ENCODE data around the gene LRRC7.

Gene LRRC7

DNA sequence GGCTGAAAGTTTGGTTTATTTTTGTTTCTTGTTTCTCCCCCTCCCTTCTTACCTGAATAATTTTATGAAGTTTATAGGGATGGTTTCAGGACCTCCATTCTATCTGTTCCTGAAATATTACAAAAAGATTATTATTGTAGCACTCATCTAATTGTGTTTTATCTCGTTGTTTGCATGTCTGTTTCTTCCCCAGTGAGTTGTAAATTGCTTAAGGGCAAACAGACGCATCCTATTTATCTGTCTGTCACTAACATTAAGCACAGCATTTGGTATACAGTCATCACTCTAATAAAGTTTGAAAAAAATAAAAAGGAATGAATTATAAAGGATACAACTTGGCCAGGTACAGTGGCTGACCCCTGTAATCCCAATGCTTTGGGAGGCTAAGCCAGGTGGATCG is 123.5 kb downstream of the LRRC7 start:
- TF ChIP-seq, protein P1, sequence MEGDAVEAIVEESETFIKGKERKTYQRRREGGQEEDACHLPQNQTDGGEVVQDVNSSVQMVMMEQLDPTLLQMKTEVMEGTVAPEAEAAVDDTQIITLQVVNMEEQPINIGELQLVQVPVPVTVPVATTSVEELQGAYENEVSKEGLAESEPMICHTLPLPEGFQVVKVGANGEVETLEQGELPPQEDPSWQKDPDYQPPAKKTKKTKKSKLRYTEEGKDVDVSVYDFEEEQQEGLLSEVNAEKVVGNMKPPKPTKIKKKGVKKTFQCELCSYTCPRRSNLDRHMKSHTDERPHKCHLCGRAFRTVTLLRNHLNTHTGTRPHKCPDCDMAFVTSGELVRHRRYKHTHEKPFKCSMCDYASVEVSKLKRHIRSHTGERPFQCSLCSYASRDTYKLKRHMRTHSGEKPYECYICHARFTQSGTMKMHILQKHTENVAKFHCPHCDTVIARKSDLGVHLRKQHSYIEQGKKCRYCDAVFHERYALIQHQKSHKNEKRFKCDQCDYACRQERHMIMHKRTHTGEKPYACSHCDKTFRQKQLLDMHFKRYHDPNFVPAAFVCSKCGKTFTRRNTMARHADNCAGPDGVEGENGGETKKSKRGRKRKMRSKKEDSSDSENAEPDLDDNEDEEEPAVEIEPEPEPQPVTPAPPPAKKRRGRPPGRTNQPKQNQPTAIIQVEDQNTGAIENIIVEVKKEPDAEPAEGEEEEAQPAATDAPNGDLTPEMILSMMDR (conservative IDR thresholded peaks at IDR 0.05): no peak
- no peak overlapping the region for H3K27ac ChIP-seq

DNA sequence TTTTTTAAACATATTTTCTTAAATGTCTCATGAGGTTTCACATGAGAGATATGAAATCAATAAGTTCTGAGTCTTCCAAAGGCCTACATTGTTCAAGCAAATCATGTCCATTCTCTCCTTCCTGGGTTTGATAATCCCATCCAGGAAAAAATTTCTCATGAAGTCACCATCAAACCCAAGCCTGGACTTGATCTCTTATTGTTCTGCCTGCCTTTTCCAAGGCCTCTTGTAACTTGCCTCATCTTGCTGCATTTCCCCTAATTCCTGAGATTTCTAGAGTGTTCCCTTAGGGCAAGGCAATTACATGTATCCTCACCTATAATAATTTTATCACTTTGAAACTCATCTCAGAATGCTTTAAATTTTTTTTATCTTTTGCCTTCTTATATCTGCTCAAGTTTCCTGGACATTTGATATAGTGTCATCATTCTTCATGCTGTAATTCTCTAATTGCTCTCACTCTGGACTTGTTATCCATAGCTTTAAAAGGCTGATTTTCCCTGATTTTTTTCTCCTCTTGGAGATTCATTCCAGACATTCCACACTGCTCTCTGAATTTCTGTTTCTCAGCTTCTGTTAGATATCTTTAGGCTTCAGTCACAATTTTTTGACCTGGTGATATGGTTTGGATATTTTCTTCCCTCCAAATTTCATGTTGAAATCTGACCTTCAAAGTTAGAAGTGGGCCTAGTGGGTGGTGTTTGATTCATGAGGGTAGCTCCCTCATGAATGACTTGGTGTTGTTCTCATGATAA is 126.4 kb downstream of the LRRC7 start:
- TF ChIP-seq, protein P1 (conservative IDR thresholded peaks at IDR 0.05): no peak
- H3K27ac ChIP-seq: no peak overlapping the region

DNA sequence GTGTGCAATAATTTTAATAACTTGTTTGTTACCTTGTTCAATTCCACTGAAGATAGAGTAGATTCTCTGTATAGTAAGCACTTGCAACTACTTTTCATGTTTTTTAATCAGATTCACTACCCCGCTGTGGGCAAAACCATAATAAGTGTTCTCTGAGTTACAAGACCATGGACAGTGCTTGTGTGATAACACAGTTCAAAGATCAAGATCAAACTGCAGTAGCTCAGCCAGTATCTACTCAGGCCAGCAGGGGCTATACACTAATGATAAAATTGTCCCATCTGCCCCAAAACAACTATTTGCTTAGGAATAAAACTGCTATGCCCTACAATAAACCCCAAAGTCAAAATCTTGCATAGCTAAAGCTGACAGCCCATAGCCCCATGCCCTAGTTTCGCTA is 129.6 kb downstream of the LRRC7 start:
- no peak overlapping the region for H3K27ac ChIP-seq
- TF ChIP-seq, protein P1 (conservative IDR thresholded peaks at IDR 0.05): no peak

DNA sequence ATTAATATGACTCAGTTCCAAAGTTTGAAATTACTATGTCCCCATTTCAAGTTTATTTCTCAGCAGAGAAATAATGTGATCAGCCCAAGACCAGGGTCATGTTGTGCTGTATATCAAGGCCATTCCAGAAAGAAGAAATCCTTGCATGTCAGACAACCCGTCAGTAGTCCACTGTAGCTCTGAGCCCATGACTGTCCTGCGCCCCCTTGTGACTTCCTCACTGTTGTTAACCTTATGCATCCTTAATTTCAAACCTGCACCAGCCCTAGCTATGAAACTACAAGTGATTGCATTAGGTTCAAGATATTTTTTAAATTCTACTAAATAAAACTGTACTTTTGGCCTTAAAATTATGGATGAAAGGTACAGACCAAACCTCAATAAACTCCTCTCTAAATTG is 133.0 kb downstream of the LRRC7 start:
- TF ChIP-seq, protein P1 (conservative IDR thresholded peaks at IDR 0.05): peak; percentile 75
- H3K27ac ChIP-seq: no peak overlapping the region

DNA sequence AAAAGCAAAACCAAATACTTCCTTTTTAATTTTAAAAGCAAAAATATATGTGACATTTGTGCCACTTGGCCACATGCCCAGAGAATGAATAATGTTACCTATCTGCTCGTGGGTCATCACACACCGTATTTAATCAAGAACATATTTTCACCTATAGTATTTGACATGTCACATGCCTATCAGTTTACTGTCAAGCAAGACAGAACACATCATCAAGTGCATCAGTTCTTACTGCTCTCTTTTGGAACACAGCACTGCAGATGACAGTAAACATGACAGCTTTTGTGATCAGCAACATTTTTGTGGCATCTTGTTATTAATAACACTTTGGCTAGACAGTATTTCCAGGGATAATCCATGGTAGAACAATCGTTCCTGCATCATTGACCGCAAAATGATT is 134.4 kb downstream of the LRRC7 start:
- TF ChIP-seq, protein P1 (conservative IDR thresholded peaks at IDR 0.05): no peak

DNA sequence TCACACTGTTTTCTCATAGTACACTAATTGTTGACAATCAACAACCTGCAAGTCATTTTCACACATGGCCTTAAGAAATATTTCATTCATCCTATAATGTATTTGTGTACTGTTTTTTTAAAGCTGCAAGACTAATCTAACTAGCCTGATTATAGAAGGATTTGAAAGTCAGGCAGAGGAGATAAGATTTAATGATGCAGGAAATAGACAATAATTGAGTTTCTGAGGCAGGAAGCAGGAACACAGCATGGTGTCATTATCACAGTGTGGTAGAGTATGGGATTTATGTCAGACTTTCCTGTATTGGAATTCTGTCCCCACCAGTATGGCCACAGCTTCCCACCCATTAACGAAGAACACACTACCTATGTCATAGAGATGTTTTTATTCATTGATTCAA is 138.8 kb downstream of the LRRC7 start:
- no peak overlapping the region for H3K27ac ChIP-seq
- TF ChIP-seq, protein P1 (conservative IDR thresholded peaks at IDR 0.05): no peak

More for the DNA sequence above, 134.4 kb downstream of the LRRC7 start:
- no peak overlapping the region for H3K27ac ChIP-seq

DNA sequence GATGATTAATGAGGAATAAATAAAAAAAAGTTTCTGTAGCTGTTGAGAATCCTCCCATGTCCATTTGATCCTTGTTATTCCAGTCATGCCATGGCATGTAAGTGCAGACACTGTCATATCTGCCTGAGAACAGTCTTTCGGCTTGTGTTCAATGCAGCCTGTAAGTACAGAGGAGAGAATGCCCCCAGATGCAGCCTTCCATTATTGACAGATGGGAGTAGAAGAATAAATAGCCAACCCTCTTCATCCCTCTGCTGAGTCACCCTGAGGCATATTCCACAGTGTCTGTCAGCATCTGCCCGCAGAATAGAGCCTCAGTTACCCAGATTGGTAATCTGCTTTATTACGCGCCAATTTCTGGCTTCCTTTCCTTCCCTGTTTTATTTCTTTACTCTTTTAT is 139.4 kb downstream of the LRRC7 start:
- TF ChIP-seq, protein P1 (conservative IDR thresholded peaks at IDR 0.05): no peak
- H3K27ac ChIP-seq: no peak overlapping the region
